ENCODE measurements around the gene LDLRAD3.

DNA sequence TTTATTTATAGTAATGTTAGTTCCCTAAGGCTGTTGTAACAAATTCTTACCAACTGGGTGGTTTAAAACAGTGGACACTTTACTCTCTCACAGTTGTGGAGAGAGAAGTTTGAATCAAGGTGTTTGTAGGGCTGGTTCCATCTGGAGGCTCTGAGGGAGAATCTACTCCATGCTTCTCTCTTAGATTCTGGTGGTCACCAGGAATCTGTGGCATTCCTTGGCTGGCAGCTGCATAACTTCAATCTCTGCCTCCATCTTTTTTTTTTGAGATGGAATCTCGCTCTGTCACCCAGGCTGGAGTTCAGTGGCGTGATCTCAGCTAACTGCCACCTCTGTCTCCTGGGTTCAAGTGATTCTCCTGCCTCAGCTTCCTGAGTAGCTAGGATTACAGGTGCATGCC lies 46.3 kb downstream of the LDLRAD3 start:
- TF ChIP-seq POLR2A (IDR thresholded peaks at IDR 0.05) (no peak), POLR2AphosphoS5 (IDR thresholded peaks at IDR 0.05) (no peak)
- TF ChIP-seq, protein P1, sequence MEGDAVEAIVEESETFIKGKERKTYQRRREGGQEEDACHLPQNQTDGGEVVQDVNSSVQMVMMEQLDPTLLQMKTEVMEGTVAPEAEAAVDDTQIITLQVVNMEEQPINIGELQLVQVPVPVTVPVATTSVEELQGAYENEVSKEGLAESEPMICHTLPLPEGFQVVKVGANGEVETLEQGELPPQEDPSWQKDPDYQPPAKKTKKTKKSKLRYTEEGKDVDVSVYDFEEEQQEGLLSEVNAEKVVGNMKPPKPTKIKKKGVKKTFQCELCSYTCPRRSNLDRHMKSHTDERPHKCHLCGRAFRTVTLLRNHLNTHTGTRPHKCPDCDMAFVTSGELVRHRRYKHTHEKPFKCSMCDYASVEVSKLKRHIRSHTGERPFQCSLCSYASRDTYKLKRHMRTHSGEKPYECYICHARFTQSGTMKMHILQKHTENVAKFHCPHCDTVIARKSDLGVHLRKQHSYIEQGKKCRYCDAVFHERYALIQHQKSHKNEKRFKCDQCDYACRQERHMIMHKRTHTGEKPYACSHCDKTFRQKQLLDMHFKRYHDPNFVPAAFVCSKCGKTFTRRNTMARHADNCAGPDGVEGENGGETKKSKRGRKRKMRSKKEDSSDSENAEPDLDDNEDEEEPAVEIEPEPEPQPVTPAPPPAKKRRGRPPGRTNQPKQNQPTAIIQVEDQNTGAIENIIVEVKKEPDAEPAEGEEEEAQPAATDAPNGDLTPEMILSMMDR (IDR thresholded peaks at IDR 0.05): no peak

Measured in suprapubic skin (tissue), 4 donors.